Keratinocyte (primary cell): Measurements from ENCODE around the gene MIA2.

ENCODE experiments used
- EZH2 ChIP-seq: IDR thresholded peaks from one replicate; pipeline ENCODE4 v1.6.1; 2012; ENCODE audit warnings: inconsistent platforms, mild to moderate bottlenecking, low read length, moderate library complexity
- TF ChIP-seq, protein P1 (sequence below), 3 experiments: IDR thresholded peaks in 1 of 3; conservative IDR thresholded peaks in 1 of 3; optimal IDR thresholded peaks in 1 of 3; 2 replicates in 2 of 3; 3 replicates in 1 of 3; pipeline versions ENCODE3 to v1.5.1; 2011; ENCODE audit warnings: low read length in 3 of 3, mild to moderate bottlenecking in 3 of 3, moderate library complexity in 2 of 3, control low read depth in 1 of 3, inconsistent platforms in 1 of 3; ENCODE audit not compliant: insufficient read depth in 2 of 3; ENCODE audit errors: extremely low read depth in 1 of 3

DNA sequence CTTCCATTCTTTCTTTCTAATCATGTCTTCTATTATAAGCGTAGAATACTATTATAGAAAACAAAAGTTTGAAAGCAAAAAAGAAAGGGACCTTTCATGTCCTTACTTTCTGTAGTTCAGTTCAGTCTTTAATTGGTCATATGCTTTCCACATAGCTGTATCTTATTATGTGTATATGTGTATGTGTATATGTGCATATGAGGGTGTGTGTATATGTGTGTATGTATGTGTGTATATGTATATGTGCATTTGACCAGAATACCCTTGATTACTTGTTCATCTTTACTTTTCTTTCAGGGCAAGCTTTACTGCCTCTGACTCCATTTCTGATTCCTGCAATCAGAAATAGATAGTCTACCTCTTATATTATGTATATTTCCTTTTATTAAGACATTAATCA, 109.9 kb downstream of the MIA2 start:
- TF ChIP-seq, protein P1, sequence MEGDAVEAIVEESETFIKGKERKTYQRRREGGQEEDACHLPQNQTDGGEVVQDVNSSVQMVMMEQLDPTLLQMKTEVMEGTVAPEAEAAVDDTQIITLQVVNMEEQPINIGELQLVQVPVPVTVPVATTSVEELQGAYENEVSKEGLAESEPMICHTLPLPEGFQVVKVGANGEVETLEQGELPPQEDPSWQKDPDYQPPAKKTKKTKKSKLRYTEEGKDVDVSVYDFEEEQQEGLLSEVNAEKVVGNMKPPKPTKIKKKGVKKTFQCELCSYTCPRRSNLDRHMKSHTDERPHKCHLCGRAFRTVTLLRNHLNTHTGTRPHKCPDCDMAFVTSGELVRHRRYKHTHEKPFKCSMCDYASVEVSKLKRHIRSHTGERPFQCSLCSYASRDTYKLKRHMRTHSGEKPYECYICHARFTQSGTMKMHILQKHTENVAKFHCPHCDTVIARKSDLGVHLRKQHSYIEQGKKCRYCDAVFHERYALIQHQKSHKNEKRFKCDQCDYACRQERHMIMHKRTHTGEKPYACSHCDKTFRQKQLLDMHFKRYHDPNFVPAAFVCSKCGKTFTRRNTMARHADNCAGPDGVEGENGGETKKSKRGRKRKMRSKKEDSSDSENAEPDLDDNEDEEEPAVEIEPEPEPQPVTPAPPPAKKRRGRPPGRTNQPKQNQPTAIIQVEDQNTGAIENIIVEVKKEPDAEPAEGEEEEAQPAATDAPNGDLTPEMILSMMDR (optimal IDR thresholded peaks at IDR 0.05 in 1 of 3, IDR thresholded peaks at IDR 0.05 in 1 of 3, conservative IDR thresholded peaks at IDR 0.05 in 1 of 3; ENCODE audit: extremely low read depth in 1 of 3, insufficient read depth in 2 of 3, low read length in 3 of 3) = no peak
- TF ChIP-seq EZH2 = no peak
